B cell (primary cell): ENCODE data around the gene SLC49A3.

ENCODE experiments used
- CTCF ChIP-seq: fragments of 200-600 bp; IDR thresholded peaks from one replicate; pipeline ENCODE4 v1.8.0; 2022; ENCODE audit warnings: antibody characterized with exemption, mild to moderate bottlenecking
- EZH2 ChIP-seq: IDR thresholded peaks from 2 replicates; pipeline ENCODE4 v1.6.1; 2012; ENCODE audit warnings: borderline replicate concordance, low read depth, mild to moderate bottlenecking, moderate library complexity, low read length; ENCODE audit not compliant: insufficient read depth, poor library complexity, severe bottlenecking

- TF ChIP-seq CTCF, result no peak
- TF ChIP-seq EZH2, result no peak
Measured at GRCh38 chr4:655464-656151, 33.3 kb downstream of the SLC49A3 start.
